ENCODE results near the gene EIF1.

EIF1 gene

DNA sequence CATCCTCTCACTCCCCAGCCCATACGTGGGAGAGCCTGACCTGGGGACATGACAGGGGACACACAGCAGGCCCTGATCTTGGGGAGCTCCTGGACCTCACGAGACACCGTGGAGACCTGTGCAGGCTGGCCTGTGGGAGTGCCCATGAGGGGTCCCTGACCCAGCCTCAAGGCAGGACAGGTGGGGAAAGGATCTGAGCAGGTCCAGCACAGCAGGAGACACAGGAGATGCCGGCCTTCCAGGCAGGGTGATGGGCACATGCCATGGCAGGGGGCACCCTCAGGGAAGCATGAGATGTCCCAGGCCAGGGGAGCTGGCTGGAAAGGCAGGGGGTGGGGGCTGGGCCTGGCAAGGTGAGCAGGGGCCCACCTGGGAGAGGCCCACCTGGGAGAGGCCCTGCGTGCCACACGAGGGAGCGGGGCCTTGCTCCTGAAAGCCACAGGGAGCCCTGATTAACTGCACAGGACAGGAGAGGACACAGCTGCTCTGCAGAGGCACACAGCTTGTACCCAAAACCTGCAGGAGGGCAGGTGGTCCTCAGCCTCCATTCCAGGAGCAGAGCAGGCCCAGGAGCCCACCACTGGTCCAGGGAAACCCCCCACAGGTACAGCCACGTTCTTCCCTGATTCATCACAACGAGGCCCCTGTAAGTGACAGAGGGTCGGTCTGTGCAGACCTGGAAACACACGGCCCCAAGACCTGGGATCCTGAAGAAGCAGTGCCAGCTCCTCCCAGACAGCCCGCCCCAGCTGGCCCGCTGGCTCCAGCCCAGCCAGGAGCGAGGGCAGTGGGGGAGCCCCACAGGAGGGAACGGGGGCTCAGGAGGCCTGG is 37.7 kb upstream of the EIF1 start:
- Histone ChIP-seq H3K36me3 (ENCODE audit: control insufficient read depth, insufficient read depth, low read length) (no peaks in the 10 kb centered on the region), H3K9me3 (ENCODE audit: control insufficient read depth, low read length) (no peaks in the 10 kb centered on the region), H3K27ac (ENCODE audit: low read depth, low read length, severe bottlenecking) (no peak overlapping the region), H3K4me1 (ENCODE audit: control insufficient read depth, insufficient read depth, low read length, poor library complexity, severe bottlenecking) (peaks cover 7% of the 10 kb centered on the region), H3K4me3 (ENCODE audit: extremely low read depth, insufficient read depth, low read length, poor library complexity, severe bottlenecking) (no peak overlapping the region)
- 87 to 89% methylated on average over 9 to 13 of the region's 15 CpGs for WGBS, 2 experiments (ENCODE audit: insufficient coverage in 2 of 2)

DNA sequence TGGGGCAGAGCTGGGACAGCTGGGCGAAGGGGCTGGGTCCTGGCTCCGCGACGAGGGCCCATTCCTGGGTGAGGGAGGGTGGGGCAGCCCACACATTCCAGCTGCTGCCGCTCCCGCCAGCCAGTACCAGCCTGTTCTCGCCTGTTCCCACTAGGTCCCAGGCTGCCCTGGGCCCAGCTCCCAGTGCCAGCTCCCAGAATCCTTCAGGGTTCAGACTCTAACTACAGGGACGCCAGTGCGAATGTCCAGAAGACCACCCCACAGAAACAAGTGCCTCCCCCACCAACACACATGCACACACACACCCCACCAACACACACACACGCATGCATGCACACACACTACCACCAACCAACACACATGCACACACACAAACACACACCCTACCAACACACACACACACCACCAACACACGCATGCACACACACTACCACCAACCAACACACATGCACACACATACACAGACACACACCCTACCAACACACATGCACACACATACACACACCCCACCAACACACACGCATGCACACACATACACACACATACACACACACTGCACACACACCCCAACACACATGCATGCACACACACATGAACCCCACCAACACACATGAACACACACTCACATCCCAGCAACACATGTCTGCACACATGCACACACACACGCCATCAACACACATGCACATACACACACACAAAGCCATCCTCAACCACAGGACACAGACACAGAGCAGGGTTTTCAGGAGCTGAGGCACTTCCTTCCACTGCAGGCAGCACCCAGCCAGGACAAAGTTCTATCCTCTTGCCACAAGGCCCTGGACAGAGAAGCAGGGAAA is 36.8 kb upstream of the EIF1 start:
- H3K27ac ChIP-seq (ENCODE audit: low read depth, low read length, severe bottlenecking): no peak overlapping the region
- no peaks in the 10 kb centered on the region for H3K36me3 ChIP-seq (ENCODE audit: control insufficient read depth, insufficient read depth, low read length)
- no peaks in the 10 kb centered on the region for H3K9me3 ChIP-seq (ENCODE audit: control insufficient read depth, low read length)
- H3K4me3 ChIP-seq (ENCODE audit: extremely low read depth, insufficient read depth, low read length, poor library complexity, severe bottlenecking): no peak overlapping the region
- peaks cover 7% of the 10 kb centered on the region for H3K4me1 ChIP-seq (ENCODE audit: control insufficient read depth, insufficient read depth, low read length, poor library complexity, severe bottlenecking)
- 93 to 97% methylated on average over 8 to 13 of the region's 13 CpGs for WGBS, 2 experiments (ENCODE audit: insufficient coverage in 2 of 2)

- peaks cover 7% of the 10 kb centered on the region for H3K4me1 ChIP-seq (ENCODE audit: control insufficient read depth, insufficient read depth, low read length, poor library complexity, severe bottlenecking)
- H3K9me3 ChIP-seq (ENCODE audit: control insufficient read depth, low read length): no peaks in the 10 kb centered on the region
- no peak overlapping the region for H3K27ac ChIP-seq (ENCODE audit: low read depth, low read length, severe bottlenecking)
- no peaks in the 10 kb centered on the region for H3K36me3 ChIP-seq (ENCODE audit: control insufficient read depth, insufficient read depth, low read length)
- no peak overlapping the region for H3K4me3 ChIP-seq (ENCODE audit: extremely low read depth, insufficient read depth, low read length, poor library complexity, severe bottlenecking)
- 91 to 93% methylated on average over 5 of the region's 5 CpGs for WGBS, 2 experiments (ENCODE audit: insufficient coverage in 2 of 2)
These were observed 36.2 kb upstream of the EIF1 start for GRCh38 chr17:41652461-41652970.

DNA sequence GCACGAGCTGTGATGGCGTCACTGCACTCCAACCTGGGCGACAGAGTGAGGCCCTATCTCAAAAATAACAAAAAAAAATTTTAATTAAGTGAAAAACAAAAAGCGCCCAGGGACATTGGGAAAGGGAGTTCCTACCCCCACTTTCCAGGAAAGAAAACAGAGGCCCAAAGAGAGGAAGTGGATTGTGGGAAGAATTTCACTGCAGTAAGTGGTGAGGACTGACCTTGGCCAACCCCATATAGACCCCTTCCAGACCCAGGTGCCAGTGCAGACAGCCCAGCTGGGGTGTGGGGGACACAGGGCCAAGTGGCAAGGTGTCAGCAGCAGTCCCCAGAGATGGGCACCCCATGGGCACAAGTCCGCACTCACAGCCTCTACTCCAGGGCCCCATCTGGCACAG is 35.3 kb upstream of the EIF1 start:
- WGBS, 2 experiments (ENCODE audit: insufficient coverage in 2 of 2): 75 to 100% methylated on average over 1 to 3 of the region's 5 CpGs
- Histone ChIP-seq H3K9me3 (ENCODE audit: control insufficient read depth, low read length) (no peaks in the 10 kb centered on the region), H3K4me1 (ENCODE audit: control insufficient read depth, insufficient read depth, low read length, poor library complexity, severe bottlenecking) (peaks cover 4% of the 10 kb centered on the region), H3K36me3 (ENCODE audit: control insufficient read depth, insufficient read depth, low read length) (no peaks in the 10 kb centered on the region), H3K4me3 (ENCODE audit: extremely low read depth, insufficient read depth, low read length, poor library complexity, severe bottlenecking) (no peak overlapping the region), H3K27ac (ENCODE audit: low read depth, low read length, severe bottlenecking) (no peak overlapping the region)

DNA sequence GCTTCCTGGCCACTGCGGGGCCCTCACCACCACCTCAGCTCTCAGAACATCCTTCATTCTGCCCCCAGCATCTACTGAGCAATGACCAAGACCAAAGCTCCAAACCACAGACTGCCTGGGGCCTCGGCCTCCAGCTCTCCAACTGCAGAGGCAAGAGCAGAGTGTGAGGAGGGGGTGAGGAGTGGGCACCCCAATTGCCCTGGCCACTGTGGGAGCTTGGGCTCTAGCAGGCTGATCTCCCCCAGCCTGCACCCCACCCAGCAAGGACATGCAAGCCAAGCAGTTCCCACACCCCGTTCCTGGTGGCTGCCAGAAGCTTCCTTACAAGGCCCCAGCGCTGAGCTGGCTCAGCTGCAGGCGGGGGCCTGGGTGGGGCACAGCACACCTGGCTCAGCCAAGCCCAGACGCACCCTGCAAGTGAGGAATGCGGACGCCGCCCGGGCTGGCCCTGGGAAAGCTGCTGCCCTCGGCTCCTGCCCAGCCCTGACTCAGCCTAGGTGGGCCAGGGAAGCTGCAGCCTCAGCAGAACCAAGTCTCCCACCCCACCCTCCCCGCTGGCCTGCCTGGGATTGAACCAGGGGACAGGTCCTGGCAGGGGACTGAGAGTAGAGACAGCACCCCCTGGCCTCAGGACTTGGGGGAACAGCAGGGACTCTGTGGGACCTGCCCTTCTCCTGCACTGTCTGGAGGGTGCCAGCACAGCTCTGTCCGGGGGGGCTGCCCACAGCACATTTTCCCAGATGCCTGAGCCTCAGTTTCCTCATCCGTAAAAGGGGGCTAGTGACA is 34.6 kb upstream of the EIF1 start:
- peaks cover 4% of the 10 kb centered on the region for H3K4me1 ChIP-seq (ENCODE audit: control insufficient read depth, insufficient read depth, low read length, poor library complexity, severe bottlenecking)
- H3K4me3 ChIP-seq (ENCODE audit: extremely low read depth, insufficient read depth, low read length, poor library complexity, severe bottlenecking): no peak overlapping the region
- no peaks in the 10 kb centered on the region for H3K36me3 ChIP-seq (ENCODE audit: control insufficient read depth, insufficient read depth, low read length)
- H3K27ac ChIP-seq (ENCODE audit: low read depth, low read length, severe bottlenecking): no peak overlapping the region
- no peaks in the 10 kb centered on the region for H3K9me3 ChIP-seq (ENCODE audit: control insufficient read depth, low read length)
- 91 to 92% methylated on average over 6 to 12 of the region's 14 CpGs for WGBS, 2 experiments (ENCODE audit: insufficient coverage in 2 of 2)

DNA sequence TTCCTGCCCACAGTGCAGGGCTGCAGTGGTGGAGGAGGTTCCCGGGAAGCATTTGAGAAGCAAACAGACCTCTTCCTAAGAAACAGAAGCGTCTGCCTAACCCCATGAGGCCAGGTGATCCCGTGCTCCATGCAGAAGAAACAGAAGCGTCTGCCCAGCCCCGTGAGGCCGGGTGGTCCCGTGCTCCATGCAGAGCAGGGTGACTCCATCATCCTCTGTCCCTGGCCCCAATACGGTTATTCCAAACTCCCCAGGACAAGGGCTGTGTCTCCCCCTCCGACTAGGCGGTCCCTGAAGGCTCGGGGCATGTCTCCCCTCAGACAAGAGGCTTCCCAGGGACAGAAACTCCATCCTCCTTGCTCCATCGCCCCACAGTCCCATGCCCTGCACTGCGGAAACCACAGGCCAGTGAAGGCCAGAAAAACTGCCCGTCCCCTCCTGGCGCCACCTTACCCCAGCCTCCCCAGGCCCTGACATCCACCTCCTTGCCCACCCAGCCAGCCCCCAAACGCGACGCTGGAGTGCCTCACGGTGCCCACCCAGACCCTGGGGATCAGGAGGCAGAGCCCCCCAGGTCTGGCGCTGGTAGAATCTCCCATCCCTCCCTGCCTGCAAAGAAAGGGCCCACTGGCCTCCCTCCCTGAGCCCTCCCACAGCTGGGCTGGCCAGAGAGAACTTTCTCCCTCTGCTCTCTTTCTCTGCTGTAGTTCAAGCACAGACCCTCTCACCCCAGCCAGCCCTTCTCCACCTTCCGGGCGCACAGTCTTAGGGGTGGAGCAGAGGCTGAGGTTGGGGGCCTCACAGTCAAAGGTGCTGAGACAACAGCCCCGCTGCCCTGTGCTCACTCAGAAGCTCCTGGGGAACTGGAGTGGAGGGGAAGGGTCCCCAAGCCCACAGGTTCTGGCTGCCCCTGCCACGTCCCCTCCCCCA is 33.7 kb upstream of the EIF1 start:
- no peak overlapping the region for H3K4me3 ChIP-seq (ENCODE audit: extremely low read depth, insufficient read depth, low read length, poor library complexity, severe bottlenecking)
- H3K9me3 ChIP-seq (ENCODE audit: control insufficient read depth, low read length): no peaks in the 10 kb centered on the region
- no peaks in the 10 kb centered on the region for H3K36me3 ChIP-seq (ENCODE audit: control insufficient read depth, insufficient read depth, low read length)
- no peak overlapping the region for H3K27ac ChIP-seq (ENCODE audit: low read depth, low read length, severe bottlenecking)
- 86 to 96% methylated on average over 14 to 19 of the region's 24 CpGs for WGBS, 2 experiments (ENCODE audit: insufficient coverage in 2 of 2)
- peaks cover 4% of the 10 kb centered on the region for H3K4me1 ChIP-seq (ENCODE audit: control insufficient read depth, insufficient read depth, low read length, poor library complexity, severe bottlenecking)

GRCh38 chr17:41655611-41656111 is 33.0 kb upstream of the EIF1 start:
- peaks cover 4% of the 10 kb centered on the region for H3K4me1 ChIP-seq (ENCODE audit: control insufficient read depth, insufficient read depth, low read length, poor library complexity, severe bottlenecking)
- H3K27ac ChIP-seq (ENCODE audit: low read depth, low read length, severe bottlenecking): no peak overlapping the region

DNA sequence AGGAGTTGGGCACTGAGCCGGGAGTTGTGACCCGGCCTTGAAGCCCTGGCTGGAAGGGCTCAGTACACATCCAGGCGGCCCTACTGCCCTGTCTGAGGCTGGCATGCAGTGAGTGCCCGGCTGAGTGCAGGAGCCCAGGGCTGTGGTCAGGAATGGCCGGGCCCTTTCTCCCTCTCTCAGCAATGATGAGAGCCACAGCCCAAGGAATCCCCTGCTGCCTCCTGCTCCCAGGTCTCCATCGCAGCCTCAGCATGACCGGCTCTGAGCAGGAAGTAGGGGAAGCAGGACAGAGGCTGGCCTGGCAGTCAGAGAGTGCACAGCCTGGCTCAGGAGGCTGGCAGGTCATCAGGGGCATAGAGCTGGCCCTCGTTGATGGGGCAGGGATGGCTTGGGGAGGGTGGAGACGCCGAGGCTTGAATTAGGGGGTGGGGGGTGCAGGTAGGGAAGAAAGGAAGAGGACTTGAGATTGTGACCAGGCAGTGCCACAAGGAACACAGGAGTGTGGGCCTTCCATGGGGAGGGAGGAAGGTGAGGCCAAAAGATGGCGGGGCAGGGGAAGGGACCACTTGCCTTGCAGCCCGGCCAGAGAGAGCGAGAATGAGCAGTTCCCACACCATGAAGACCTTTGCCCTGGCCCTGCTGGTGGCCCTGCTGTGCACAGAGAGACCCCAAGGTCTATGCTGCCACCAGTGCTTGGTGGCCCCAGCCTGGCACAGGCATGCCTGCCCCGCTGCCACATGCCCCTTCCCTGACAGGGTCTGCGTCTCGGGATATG is 32.2 kb upstream of the EIF1 start:
- H3K27ac ChIP-seq (ENCODE audit: low read depth, low read length, severe bottlenecking): no peak overlapping the region
- H3K9me3 ChIP-seq (ENCODE audit: control insufficient read depth, low read length): no peaks in the 10 kb centered on the region
- no peak overlapping the region for H3K4me3 ChIP-seq (ENCODE audit: extremely low read depth, insufficient read depth, low read length, poor library complexity, severe bottlenecking)
- no peaks in the 10 kb centered on the region for H3K36me3 ChIP-seq (ENCODE audit: control insufficient read depth, insufficient read depth, low read length)
- peaks cover 4% of the 10 kb centered on the region for H3K4me1 ChIP-seq (ENCODE audit: control insufficient read depth, insufficient read depth, low read length, poor library complexity, severe bottlenecking)
- WGBS, 2 experiments (ENCODE audit: insufficient coverage in 2 of 2): 94 to 95% methylated on average over 12 to 14 of the region's 16 CpGs

More at GRCh38 chr17:41655611-41656111, 33.0 kb upstream of the EIF1 start:
- WGBS, 2 experiments (ENCODE audit: insufficient coverage in 2 of 2): 39 to 50% methylated on average over 10 to 15 of the region's 18 CpGs
- no peaks in the 10 kb centered on the region for H3K9me3 ChIP-seq (ENCODE audit: control insufficient read depth, low read length)
- no peak overlapping the region for H3K4me3 ChIP-seq (ENCODE audit: extremely low read depth, insufficient read depth, low read length, poor library complexity, severe bottlenecking)
- H3K36me3 ChIP-seq (ENCODE audit: control insufficient read depth, insufficient read depth, low read length): no peaks in the 10 kb centered on the region

DNA sequence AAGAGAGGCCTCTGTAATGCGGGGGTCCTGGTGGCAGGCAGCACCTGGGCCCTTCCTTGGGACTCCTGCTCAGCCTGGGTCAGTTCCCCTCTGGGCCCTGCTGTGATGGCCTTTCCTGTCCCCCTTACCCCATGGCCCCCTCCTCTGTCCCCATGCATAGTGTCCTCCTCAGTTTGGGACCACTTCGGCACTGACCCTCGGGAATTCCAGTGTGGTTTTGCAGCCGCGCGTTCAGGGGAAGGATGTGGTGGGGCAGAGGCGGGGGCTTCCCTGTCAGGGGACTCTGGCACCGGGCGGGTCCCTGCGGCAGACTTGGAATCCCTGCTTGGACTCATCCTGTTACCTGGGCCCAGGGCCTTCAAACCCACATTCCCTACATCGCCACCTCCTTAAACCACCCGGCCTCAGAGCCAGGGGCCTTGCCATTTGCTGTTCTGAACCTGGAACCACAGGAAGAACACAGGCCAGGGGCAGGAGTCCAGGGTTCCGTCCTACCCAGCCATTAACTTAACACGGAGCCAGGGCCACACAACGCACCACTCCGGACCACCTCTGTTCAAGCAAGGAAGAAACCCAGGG is 31.4 kb upstream of the EIF1 start:
- Histone ChIP-seq H3K27ac (ENCODE audit: low read depth, low read length, severe bottlenecking) (no peak overlapping the region), H3K4me1 (ENCODE audit: control insufficient read depth, insufficient read depth, low read length, poor library complexity, severe bottlenecking) (peaks cover 4% of the 10 kb centered on the region), H3K36me3 (ENCODE audit: control insufficient read depth, insufficient read depth, low read length) (no peaks in the 10 kb centered on the region), H3K9me3 (ENCODE audit: control insufficient read depth, low read length) (no peaks in the 10 kb centered on the region), H3K4me3 (ENCODE audit: extremely low read depth, insufficient read depth, low read length, poor library complexity, severe bottlenecking) (no peak overlapping the region)
- 95 to 97% methylated on average over 11 to 13 of the region's 16 CpGs for WGBS, 2 experiments (ENCODE audit: insufficient coverage in 2 of 2)

Data from mesodermal cell (in vitro differentiated cells).